Stimulated activated naive CD8-positive, alpha-beta T cell treated with anti-CD3 and anti-CD28 coated beads, Interleukin-15, Interleukin-2, amounts not matched to agents 100 U/mL and 50 U/mL, for 24 hours (primary cell): ENCODE results near the gene BABAM1.
"Not testable (repeated sequence)": the region's sequence is repeated elsewhere in the genome, so short reads cannot be mapped to it uniquely, and the experiment has no call there.

ENCODE experiments used
- ATAC-seq: fragments of 150-1000 bp; cut with Tn5 transposase; one replicate; pipeline ENCODE4 v1.10.0; 2021
- DNase-seq: peaks from one replicate; pipeline ENCODE4 v3.0.0; 2021

BABAM1 gene

GRCh38 chr19:17275441-17276175, 8.4 kb downstream of the BABAM1 start:
- no peak for DNase-seq
- ATAC-seq, result no peak

- no peak for ATAC-seq
Observed at GRCh38 chr19:17279436-17279835, 12.2 kb downstream of the BABAM1 start.

GRCh38 chr19:17281391-17282304, 14.4 kb downstream of the BABAM1 start, which contains the start of gene ANKLE1:
Gene ANKLE1 (plus strand): TSS chr19:17281901. CDS start chr19:17281921, 20 bp downstream.
- peak; percentile 58 for ATAC-seq
- peak; percentile 82 for DNase-seq

More at GRCh38 chr19:17279436-17279835, 12.2 kb downstream of the BABAM1 start:
- no peak for DNase-seq

- DNase-seq (peak; percentile 89), ATAC-seq (peak; percentile 89)
Observed at GRCh38 chr19:17282488-17283125, 15.4 kb downstream of the BABAM1 start.

- DNase-seq (no peak), ATAC-seq (no peak)
Observed at GRCh38 chr19:17283504-17283996, 16.3 kb downstream of the BABAM1 start.

GRCh38 chr19:17285415-17286135, 18.3 kb downstream of the BABAM1 start:
- ATAC-seq, result no peak
- no peak for DNase-seq

DNA sequence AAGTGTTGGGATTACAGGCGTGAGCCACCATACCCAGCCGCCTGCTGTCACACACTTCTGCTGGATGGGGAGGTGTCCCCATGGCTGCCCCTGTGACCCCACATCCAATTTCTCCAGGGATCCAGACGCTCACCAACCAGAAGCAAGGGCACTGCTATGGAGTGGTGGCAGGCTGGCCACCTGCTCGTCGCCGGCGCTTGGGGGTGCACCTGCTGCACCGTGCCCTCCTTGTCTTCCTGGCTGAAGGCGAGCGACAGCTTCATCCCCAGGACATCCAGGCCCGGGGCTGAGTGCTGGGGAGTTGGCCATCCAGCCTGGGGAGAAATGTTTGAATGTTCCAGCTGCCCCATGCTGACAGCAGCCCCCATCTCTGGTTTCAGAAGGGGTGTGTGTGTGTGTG, 19.0 kb downstream of the BABAM1 start:
- DNase-seq (no peak), ATAC-seq (no peak)

GRCh38 chr19:17286752-17287151, 19.5 kb downstream of the BABAM1 start:
- ATAC-seq (no peak), DNase-seq (no peak)

GRCh38 chr19:17289489-17289888, 22.2 kb downstream of the BABAM1 start:
- ATAC-seq (no peak), DNase-seq (peak; percentile 73)

- ATAC-seq (peak; percentile 93), DNase-seq (peak; percentile 90)
Observed at GRCh38 chr19:17292301-17293074, 25.2 kb downstream of the BABAM1 start.

GRCh38 chr19:17293605-17294004, 26.4 kb downstream of the BABAM1 start:
- DNase-seq (no peak), ATAC-seq (no peak)

- ATAC-seq, result peak; percentile 8
- DNase-seq, result peak; percentile 80
Observed at GRCh38 chr19:17294051-17294891, 27.0 kb downstream of the BABAM1 start.

- not testable (repeated sequence) for DNase-seq, ATAC-seq
Observed at GRCh38 chr19:17295551-17295950, 28.3 kb downstream of the BABAM1 start.

DNA sequence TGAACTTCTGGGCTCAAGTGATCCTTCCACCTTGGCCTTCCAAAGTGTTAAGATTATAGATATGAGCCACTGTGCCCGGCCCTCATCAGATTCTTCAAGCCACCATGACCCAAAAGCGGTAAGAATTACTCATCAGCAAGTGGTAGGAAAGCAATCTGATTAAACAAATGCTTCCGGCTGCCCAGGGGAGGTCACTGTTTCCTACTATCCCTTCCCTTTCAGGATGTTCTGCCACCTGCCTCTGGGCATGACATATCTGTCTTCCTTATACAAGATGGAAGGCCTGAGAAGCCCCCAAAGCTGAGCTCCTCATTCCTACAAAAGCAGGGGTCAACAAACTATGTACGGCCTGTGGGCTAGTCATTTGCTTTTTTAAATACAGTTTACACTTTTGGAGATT, 29.0 kb downstream of the BABAM1 start:
- no peak for ATAC-seq
- DNase-seq, result no peak

- DNase-seq (no peak), ATAC-seq (no peak)
Observed at GRCh38 chr19:17296976-17297375, 29.7 kb downstream of the BABAM1 start.

DNA sequence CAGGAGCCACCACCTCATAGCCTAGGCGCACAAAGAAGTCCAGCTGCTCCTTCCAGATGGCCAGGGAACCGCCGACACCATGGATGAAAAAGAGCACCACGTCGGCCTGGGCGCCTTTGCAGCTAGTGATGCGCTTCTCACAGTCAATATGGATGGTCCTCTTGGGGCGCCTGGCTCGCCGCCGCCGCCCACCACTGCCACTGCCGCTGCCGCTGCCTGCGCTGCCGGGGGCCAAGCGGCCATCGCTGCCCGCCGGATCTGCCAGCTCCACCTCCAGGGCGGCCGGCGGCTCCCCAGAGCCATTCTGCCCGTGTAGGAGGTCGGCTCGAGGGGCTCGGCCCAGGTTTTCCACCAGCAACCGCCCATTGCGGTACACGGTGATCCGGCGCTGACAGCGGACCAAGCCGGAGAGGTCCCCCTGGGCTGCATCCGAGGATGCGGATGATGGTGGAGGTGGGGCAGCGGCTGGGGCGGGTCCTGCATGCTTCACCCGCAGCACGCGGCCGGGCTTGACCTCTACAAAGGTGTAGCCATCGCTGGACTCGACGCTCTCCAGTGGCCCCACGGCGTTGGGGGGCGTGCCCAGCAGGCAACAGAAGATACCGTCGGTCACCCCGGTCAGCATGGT, 33.9 kb downstream of the BABAM1 start:
- DNase-seq (no peak), ATAC-seq (no peak)

GRCh38 chr19:17302391-17303166, 35.3 kb downstream of the BABAM1 start:
- ATAC-seq (no peak), DNase-seq (no peak)

GRCh38 chr19:17303167-17303939, 36.1 kb downstream of the BABAM1 start, which contains the start of gene ABHD8:
Gene ABHD8 (minus strand): TSS chr19:17303425. CDS start chr19:17301616, 1,809 bp downstream.
- ATAC-seq, result peak; percentile 74
- DNase-seq, result peak; percentile 97
